Stimulated activated CD8-positive, alpha-beta memory T cell treated with anti-CD3 and anti-CD28 coated beads, Interleukin-7, amount 100 ng/mL, for 24 hours (primary cell): ENCODE data around the gene ALPI.

Experiments
- DNase-seq: peaks from one replicate; pipeline ENCODE4 v3.0.0-alpha.2; 2020; ENCODE audit warnings: low read depth

Gene ALPI

GRCh38 chr2:232501794-232502390 lies 45.9 kb downstream of the ALPI start:
- no peak for DNase-seq

GRCh38 chr2:232502511-232502910 lies 46.6 kb downstream of the ALPI start:
- DNase-seq = no peak

- no peak for DNase-seq
Observed at GRCh38 chr2:232502911-232503808, 47.2 kb downstream of the ALPI start.

- no peak for DNase-seq
Observed at GRCh38 chr2:232503809-232504323, 47.9 kb downstream of the ALPI start.

- DNase-seq = no peak
Observed at GRCh38 chr2:232504438-232504837, 48.5 kb downstream of the ALPI start.

GRCh38 chr2:232505856-232506255 lies 49.9 kb downstream of the ALPI start:
- DNase-seq = no peak

GRCh38 chr2:232506709-232507108 lies 50.8 kb downstream of the ALPI start:
- DNase-seq = no peak

GRCh38 chr2:232508251-232508650 lies 52.3 kb downstream of the ALPI start:
- DNase-seq = no peak
